ENCODE data around the gene SCARB1.

GRCh38 chr12:124871297-124871696 lies 7.6 kb upstream of the SCARB1 start:
- TF ChIP-seq CTCF (IDR thresholded peaks at IDR 0.05; ENCODE audit: low read length) (no peak), EZH2 (optimal IDR thresholded peaks at IDR 0.05; ENCODE audit: low read depth, low read length) (no peak), EZH2phosphoT487 (IDR thresholded peaks at IDR 0.05; ENCODE audit: low read length) (no peak)
